Activated CD8-positive, alpha-beta memory T cell treated with anti-CD3 and anti-CD28 coated beads for 48 hours (primary cell): ENCODE data around the gene HOXD12.

Experiments
- DNase-seq, 3 experiments: peaks; one replicate each; pipeline ENCODE4 v3.0.0-alpha.2; 2020; ENCODE audit warnings: low read depth in 2 of 3, low spot score in 2 of 3

Gene HOXD12

DNA sequence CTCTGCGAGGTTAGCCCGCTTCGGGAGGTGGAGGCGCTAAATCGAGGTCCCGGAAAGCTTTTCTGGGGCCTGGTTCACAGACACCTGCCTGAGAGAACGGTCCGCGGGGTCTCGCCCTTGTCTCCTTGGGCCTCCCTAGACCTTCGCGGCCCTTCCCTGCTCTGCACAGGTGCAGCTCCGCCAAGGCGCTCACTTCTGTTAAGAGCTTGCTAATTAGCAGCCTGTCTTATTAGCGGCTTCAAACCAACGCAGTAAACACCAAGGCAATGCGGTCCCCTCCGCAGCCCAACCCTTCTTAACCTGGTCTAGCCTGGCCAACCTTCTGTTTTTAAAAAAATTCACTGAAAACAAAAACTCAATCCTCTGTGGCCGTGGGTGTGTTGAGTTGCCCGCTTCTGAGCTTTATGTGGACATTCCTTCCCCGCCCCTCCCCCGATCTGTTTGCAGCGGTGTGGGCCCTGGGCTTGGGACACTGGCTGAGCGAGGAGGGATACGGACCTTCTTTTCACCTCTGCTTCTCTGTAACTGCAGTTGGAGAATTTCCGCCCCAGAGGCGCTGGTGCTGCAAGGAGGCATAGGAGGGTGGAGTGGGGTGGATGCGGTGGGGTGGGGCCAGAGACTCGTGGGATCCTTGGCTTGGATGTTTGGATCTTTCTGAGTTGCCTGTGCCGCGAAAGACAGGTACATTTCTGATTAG lies 48.4 kb downstream of the HOXD12 start:
- no peak for DNase-seq

GRCh38 chr2:176148751-176149421 lies 49.3 kb downstream of the HOXD12 start:
- no peak for DNase-seq

DNA sequence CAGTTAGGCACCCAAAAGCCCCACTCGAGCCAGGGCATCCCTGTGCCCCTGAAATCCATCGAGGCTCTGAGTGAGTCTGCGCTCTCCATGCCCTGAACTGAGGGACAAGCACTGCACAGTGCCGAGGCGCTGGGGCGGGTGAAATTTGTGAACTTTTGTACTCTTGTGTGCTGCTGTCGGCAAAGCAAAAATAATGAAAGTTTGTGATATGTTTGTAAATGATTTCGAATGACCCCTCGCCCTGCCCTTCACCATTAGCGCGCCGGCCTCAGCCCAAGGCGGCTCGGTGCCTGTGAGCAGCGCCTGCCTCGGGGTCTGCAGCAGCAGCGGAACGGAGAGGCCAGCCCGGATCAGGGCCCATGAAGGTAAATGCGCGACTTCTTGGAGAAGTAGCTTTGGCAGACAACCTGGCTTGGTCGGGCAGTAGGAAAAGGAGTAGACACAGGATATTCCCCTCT lies 49.9 kb downstream of the HOXD12 start:
- no peak for DNase-seq

DNA sequence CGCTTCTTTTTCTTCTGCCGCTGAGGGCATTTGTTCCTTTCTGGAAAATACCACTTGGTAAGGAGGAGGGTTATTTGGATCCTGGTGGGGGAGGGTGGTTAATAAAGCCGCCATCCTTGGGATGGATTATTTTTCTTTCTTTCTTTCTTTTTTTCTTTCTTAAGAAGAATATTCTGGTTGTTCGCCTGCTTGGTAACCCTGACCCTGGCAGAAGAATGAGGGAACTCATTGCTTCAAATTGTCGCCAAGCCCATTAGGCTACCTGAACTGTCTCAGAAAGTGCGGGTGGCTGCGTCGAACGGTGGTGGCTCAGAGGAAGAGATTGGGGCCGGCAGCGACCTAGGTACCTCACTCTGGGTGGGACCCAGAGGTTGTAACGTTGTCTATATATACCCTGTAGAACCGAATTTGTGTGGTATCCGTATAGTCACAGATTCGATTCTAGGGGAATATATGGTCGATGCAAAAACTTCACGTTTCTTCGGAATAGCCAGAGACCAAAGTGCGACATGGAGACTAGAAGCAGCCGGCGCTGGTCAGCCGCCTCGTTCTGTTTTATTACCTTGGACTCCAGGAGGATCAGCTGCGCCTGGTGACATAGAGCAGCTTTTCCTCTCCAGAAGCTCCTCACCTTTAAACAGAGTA lies 50.5 kb downstream of the HOXD12 start:
- no peak for DNase-seq

DNA sequence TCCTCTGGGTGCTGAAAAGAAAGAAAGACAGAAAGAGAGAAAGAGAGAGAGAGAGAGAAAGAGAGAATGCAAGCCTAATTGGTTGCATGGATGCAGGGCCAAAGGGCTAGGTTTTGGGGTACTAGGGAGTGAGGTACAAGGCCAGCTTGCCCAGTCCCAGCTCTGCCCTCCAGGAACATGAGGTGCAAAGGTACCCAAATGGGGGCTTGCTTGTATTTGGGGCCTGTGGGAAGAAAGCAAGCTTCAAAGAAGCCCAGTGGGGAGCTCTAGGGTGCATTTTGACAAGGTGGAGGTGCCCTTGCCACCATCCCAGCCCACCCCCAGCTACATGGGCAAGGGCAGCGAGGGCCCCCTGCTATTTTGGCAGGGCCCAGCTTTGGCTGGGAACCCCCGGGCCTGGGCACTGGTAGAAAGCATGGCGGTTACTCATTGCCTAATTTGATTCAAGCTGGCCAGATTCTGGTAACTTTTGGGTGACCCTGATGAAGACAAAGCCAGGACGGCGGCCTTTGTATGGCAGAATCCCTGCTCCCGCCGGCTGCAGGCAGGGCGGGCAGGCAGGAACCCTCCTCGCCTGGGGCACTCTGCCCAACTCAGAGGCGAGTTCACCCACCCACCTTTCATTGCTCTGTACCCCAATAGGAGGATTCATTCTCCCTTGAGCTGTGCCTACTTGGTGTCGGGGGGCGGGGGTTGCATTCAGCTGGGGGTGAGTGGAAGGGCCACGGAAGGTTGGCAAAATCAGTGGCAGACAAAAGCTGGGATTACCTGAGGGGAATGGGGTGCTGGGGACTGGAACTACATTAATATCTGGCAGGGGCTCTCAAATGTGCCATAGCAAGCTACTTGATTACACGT lies 51.2 kb downstream of the HOXD12 start:
- no peak for DNase-seq

DNA sequence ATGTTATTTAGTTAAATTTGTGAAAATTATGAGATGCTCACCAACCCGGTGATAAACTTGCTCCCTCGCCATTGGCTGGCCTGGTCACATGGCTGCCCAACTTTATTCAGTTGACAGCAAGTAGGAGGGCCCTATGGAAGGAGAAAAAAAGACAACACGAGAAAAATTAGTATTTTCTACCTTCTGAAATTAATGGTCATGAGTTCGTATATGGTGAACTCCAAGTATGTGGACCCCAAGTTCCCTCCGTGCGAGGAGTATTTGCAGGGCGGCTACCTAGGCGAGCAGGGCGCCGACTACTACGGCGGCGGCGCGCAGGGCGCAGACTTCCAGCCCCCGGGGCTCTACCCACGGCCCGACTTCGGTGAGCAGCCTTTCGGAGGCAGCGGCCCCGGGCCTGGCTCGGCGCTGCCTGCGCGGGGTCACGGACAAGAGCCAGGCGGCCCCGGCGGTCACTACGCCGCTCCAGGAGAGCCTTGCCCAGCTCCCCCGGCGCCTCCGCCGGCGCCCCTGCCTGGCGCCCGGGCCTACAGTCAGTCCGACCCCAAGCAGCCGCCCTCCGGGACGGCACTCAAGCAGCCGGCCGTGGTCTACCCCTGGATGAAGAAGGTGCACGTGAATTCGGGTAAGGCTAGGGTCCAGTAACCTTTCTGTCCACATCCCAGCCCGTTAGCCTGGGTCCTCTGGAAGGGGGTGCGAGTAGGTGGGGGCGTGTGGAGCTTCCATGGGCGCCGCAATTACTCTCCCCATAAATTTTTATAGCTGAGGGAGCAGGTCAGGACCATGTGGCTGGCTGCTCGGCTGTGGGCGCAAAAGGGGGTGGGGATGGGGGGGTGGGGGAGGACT lies 52.1 kb downstream of the HOXD12 start, which contains the start of gene HOXD4:
Gene HOXD4, plus strand, starts transcription at position 109 of the 846 bp plus-strand sequence. Its CDS starts 84 bp downstream, at position 193.
- DNase-seq = no peak
